HG03378 (cell line): Measurements from ENCODE around the gene TXNDC17.
"Not testable (repeated sequence)": the region's sequence is repeated elsewhere in the genome, so short reads cannot be mapped to it uniquely, and the experiment has no call there.

Source experiments
- ATAC-seq: cut with Tn5 transposase; IDR thresholded peaks from one replicate; pipeline ENCODE4 v1.9.1; 2021; ENCODE audit warnings: mild to moderate bottlenecking, moderate library complexity; ENCODE audit not compliant: unreplicated experiment

The TXNDC17 gene

GRCh38 chr17:6640536-6641246 is at the start of gene TXNDC17, which contains the start of gene KIAA0753:
Gene TXNDC17, plus strand, starts transcription at chr17:6641060. Its CDS starts 23 bp downstream, at chr17:6641083.
Gene KIAA0753, minus strand, starts transcription at chr17:6640711. Its CDS starts 5,608 bp downstream, at chr17:6635103.
- peak; percentile 70 for ATAC-seq

GRCh38 chr17:6591599-6592158 is 49.2 kb upstream of the TXNDC17 start:
- ATAC-seq: no peak

DNA sequence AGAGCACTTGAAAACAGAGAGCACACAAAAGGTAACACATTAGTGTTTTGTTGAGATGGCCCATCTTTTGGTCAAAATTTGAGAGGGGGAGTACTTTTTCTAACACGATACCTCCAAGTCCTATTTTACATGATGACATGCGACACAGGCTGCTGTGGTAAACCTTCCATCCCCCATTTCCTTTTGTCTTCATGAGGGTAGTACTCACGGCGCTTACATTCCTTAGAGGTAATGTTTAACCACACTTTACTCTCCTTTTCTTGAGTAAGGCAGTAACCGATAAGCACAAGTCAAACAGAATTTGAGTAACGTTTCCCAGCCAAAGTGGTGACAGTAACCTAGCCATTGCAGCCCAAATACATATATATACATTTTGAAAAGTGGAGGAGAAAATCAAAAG is 48.7 kb upstream of the TXNDC17 start:
- no peak for ATAC-seq

DNA sequence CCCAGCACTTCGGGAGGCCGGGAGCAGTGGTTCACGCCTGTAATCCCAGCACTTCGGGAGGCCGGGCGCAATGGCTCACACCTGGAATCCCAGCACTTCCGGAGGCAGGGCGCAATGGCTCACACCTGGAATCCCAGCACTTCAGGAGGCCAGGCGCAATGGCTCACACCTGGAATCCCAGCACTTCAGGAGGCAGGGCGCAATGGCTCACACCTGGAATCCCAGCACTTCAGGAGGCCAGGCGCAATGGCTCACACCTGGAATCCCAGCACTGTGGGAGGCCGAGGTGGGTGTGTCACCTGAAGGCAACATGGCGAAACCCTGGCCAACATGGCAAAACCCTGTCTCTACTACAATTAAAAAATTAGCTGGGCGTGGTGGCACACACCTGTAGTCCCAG is 47.5 kb upstream of the TXNDC17 start:
- ATAC-seq: not testable (repeated sequence)

GRCh38 chr17:6596081-6596480 is 44.8 kb upstream of the TXNDC17 start:
- ATAC-seq: no peak

DNA sequence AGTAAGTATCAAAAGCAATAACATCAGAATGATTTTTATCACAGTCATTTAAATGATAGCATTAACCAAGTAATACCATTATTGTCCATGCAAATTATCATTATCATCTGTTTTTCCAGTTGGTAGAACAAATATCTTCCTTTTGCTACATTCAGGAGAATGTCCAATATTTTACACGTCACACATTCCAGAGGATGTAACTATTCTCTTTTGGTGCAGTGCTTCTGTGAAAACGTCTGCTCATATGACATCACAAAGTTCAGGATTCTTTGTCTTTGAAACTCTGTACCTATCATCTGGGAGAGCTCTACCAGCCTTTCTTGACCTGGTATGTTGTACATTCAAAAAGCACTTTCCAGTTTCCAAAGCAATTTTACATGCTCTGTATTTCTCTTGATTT is 44.3 kb upstream of the TXNDC17 start:
- ATAC-seq: no peak

DNA sequence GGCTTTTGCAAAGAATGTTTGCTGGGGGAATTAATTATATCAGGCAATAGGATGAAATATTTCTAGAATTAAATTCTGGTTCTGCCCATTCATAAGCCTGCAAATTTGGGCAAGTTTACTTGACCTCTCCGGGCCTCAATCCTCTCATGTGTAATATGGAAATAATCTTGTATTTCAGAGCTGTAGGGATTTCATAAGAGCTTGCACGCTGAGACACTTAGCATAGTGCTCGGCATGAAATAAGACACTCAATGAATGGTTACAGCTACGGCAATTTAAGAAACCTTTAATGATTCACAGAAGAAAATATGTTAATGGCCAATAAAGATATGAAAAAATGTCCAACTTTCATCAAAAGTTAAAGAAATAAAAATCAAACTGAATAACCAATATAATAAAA is 43.9 kb upstream of the TXNDC17 start:
- ATAC-seq: no peak

DNA sequence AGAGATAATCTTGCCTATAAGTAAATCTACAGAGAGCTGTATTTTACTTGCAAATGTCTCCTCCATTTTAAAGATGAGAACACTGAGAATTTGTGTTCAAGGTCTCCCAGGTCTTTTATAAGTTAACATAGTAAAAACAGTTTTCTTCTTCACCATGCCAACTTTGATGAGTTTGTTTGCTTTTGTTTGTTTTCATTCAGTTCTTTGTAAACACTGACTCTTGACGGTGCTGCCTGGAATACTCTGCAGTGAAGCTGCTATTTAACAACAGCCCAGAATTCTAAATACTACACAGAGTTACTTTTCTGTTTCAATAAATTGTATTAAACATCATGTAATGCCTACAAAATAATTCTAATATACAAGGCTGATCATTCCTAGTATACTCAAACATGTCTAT is 43.1 kb upstream of the TXNDC17 start:
- no peak for ATAC-seq

DNA sequence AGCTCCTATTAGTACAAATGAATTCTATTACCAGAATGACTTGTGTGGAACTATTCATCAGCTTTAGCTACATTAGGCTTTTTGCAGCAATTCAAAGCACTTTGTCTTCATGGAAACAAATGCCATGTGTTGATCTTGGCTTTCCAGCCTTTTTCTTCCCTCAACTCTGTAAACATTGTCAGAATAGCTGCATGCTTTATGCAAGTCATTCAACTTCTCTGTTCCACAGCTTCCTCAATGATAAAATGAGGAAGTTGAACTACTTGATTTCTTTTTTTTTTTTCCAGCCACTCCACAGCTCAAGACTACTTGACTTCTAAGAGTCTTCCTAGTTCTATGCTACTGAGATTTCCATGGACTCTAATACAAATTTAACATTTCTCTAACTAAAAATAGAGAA is 41.5 kb upstream of the TXNDC17 start:
- no peak for ATAC-seq

DNA sequence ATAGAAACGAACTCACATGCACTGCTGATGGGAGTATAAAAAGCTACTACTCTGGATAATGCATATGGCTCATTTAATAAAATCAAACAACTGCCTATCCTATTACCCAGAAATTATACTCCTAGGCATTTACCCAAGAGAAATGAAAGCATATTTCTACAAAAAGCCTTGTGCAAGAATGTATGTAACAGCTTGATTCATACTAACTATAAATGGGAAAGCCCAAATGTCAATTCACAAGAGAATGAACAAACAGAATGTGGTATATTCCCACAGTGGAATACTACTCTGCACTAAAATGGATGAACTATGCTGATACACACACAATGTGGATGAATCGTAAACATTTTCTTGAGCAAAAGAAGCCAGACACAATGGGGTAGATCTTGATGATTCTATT is 38.7 kb upstream of the TXNDC17 start:
- ATAC-seq: no peak

DNA sequence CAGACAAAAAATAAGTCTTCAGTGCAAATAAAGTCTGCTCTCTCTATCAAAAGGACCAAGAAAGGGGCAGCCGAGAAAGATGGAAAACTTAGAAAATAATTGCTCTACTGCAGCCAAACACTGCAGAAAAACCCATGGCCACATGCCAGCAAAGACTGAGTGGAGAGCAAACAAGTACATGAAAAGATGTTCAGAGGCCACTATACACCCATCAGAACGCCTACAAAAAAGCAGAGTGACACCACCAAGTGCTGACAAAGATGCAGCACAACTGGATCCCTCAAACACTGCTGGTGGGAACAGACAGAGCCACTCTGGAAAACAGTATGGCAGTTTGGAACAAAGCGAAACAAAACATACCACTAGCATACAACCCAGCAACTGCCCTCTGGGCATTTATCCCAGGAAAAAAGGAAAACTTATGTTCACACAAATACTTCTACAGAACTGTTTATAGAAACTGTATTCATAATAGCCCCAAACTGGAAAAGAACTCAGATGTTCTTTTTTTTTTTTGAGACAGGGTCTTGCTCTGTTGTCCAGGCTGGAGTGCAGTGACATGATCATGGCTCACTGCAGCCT is 37.0 kb upstream of the TXNDC17 start:
- ATAC-seq: no peak

DNA sequence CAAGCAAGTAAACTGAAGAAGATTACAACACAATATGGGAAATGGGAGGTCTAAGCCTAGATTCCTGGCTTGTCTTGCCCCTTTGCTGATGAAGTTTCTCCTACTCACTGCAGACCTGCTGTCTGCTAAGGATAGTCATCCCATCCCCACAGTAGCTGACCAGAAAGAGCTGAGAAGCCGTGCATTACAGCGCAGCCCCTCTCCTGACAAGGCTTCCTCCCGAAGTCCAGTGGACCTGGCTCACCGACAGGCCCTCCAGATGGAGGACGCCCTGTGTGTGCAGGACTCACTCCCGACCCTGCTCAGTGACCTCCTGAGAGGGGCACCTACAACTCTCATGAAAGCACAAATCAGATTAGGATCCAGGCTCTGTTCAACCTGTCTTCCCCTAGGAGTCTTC is 35.7 kb upstream of the TXNDC17 start:
- no peak for ATAC-seq

GRCh38 chr17:6608321-6608720 is 32.5 kb upstream of the TXNDC17 start:
- no peak for ATAC-seq

- no peak for ATAC-seq
Observed at GRCh38 chr17:6610011-6610410, 30.8 kb upstream of the TXNDC17 start.

- ATAC-seq: no peak
Observed at GRCh38 chr17:6611231-6611630, 29.6 kb upstream of the TXNDC17 start.

DNA sequence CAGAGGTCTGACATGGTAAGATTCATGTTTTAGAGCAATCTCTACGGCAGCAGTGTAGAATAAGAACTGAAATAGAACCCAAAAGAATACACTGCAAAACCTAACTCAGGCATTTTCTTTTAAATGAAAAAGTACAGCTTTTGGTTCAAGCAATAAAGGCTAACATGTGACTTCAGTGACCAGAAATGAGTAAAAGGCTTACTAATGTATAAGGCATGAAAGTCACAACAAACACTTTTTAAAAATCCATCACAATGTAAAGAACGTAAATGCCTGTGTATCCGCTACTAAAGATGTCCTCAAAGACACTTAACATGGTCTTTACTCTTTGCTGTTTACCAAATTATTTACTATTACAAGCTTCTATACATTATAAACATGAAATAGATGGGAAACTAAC is 16.9 kb upstream of the TXNDC17 start:
- ATAC-seq: no peak

DNA sequence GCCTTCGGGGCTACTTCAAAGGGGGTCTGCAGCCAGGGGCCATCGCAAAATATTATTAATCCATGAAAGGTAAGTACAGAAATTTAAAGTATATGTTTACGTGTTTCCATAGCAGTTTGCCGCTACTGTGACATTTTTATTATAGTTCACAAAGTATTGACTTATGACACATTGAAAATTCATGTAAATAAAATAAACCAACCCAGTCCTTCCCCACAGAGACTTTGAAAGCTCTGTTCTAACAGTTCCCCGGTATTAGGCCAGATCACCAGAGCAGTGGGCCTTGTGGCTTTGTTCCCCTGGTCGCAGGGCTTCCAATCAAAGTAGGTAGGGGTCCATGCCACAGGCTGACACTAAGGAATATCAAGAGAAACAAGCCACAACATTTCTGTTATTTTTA is 14.2 kb upstream of the TXNDC17 start:
- no peak for ATAC-seq

GRCh38 chr17:6627019-6627418 is 13.8 kb upstream of the TXNDC17 start:
- ATAC-seq: no peak

GRCh38 chr17:6630390-6630789 is 10.5 kb upstream of the TXNDC17 start:
- no peak for ATAC-seq

DNA sequence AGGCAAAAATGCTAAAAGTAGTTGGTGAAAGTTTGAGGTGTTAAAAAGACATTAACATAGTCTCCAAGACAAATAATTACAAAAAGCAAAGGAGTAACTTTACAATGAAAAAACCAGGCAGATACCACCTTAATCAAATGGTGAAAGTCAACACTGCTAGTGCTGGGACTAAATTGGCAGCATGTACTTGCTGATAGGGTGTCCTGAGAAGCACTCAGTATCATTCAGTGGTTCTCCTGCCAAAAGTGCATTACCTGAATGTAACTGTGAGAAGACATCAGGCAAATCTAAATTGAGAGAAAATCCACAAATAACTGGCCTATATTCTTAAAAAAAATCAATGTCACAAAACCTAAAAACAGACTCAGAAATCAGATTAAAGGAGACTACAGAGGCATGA is 8.3 kb upstream of the TXNDC17 start:
- ATAC-seq: no peak

- ATAC-seq: no peak
Observed at GRCh38 chr17:6633263-6633662, 7.6 kb upstream of the TXNDC17 start.

DNA sequence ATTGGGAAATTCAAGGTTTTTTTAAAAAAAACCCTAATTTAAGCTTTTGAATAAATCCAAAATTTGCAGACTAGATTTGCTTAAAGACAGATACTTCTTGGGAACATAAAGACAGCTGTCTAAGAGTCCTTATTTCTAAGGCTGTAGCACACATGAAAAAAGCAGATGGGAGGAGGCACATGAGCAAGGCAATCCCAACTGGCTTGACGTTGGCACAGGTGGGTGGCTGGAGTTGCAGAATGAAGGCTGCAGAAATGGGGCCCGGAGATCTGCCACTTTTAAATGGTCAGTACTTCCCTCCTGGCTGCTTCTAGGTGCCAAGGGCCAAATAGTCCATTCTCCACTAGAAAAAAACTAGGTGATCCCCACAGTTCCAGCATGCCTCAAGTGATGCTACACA is 4.8 kb upstream of the TXNDC17 start:
- ATAC-seq: no peak
